ENCODE results near the gene WDFY3.

GRCh38 chr4:84786478-84786877 is 180.0 kb downstream of the WDFY3 start:
- TF ChIP-seq CTCF (IDR thresholded peaks at IDR 0.05) (no peak), POLR2A (IDR thresholded peaks at IDR 0.05) (no peak), EP300 (IDR thresholded peaks at IDR 0.05) (no peak), POLR2AphosphoS5 (IDR thresholded peaks at IDR 0.05) (no peak)

Measured in sigmoid colon (tissue), 4 donors.